ENCODE results near the gene NUDT14.

The NUDT14 gene

GRCh38 chr14:105142651-105143450 is 38.3 kb downstream of the NUDT14 start:
- Histone ChIP-seq H3K9me3 (ENCODE audit: severe bottlenecking) (peaks cover 4% of the 10 kb centered on the region), H3K36me3 (ENCODE audit: low read depth) (peaks cover 40% of the 10 kb centered on the region), H3K4me3 (ENCODE audit: severe bottlenecking) (no peak overlapping the region), H3K27ac (ENCODE audit: poor library complexity, severe bottlenecking) (no peak overlapping the region), H3K27me3 (ENCODE audit: insufficient read depth, poor library complexity, severe bottlenecking) (no peaks in the 10 kb centered on the region), H3K4me1 (ENCODE audit: insufficient read depth, poor library complexity, severe bottlenecking) (no peaks in the 10 kb centered on the region)
- no peak for ATAC-seq (ENCODE audit: low read depth)
- DNase-seq (ENCODE audit: low spot score): peak; percentile 77
- no peak for TF ChIP-seq CTCF (IDR thresholded peaks at IDR 0.05; ENCODE audit: poor library complexity, severe bottlenecking)

- ATAC-seq (ENCODE audit: low read depth) (no peak), DNase-seq (ENCODE audit: low spot score) (peak; percentile 68)
- H3K9me3 ChIP-seq (ENCODE audit: severe bottlenecking): peaks cover 4% of the 10 kb centered on the region
- H3K27me3 ChIP-seq (ENCODE audit: insufficient read depth, poor library complexity, severe bottlenecking): no peaks in the 10 kb centered on the region
- no peak for TF ChIP-seq CTCF (IDR thresholded peaks at IDR 0.05; ENCODE audit: poor library complexity, severe bottlenecking)
- H3K36me3 ChIP-seq (ENCODE audit: low read depth): peaks cover 33% of the 10 kb centered on the region
- H3K4me1 ChIP-seq (ENCODE audit: insufficient read depth, poor library complexity, severe bottlenecking): no peaks in the 10 kb centered on the region
- H3K4me3 ChIP-seq (ENCODE audit: severe bottlenecking): no peak overlapping the region
- H3K27ac ChIP-seq (ENCODE audit: poor library complexity, severe bottlenecking): no peak overlapping the region
Measured at GRCh38 chr14:105141486-105142281, 39.4 kb downstream of the NUDT14 start.

DNA sequence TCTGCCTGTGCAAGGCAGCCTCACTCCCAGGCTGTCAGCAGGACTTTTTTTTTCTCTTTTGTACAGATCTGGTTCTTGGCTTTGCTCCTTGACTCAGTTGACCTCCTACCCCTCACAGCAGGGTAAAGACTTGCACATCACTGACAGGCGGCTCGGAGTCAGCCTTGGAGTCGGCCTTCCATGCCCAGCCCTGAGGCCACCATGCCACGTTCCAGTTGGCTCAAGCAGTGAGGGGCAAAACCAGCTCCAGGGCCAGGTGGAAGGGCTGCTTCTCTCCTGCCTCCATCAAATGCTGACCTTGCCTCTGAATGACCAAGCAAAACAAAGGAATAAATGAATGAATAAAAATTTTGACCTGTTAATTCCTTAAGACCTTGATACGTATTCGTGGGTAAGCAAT is 40.1 kb downstream of the NUDT14 start:
- TF ChIP-seq CTCF (IDR thresholded peaks at IDR 0.05; ENCODE audit: poor library complexity, severe bottlenecking): no peak
- DNase-seq (ENCODE audit: low spot score) (peak; percentile 47), ATAC-seq (ENCODE audit: low read depth) (no peak)
- peaks cover 28% of the 10 kb centered on the region for H3K36me3 ChIP-seq (ENCODE audit: low read depth)
- H3K9me3 ChIP-seq (ENCODE audit: severe bottlenecking): peaks cover 4% of the 10 kb centered on the region
- no peaks in the 10 kb centered on the region for H3K27me3 ChIP-seq (ENCODE audit: insufficient read depth, poor library complexity, severe bottlenecking)
- no peak overlapping the region for H3K27ac ChIP-seq (ENCODE audit: poor library complexity, severe bottlenecking)
- no peaks in the 10 kb centered on the region for H3K4me1 ChIP-seq (ENCODE audit: insufficient read depth, poor library complexity, severe bottlenecking)
- no peak overlapping the region for H3K4me3 ChIP-seq (ENCODE audit: severe bottlenecking)

DNA sequence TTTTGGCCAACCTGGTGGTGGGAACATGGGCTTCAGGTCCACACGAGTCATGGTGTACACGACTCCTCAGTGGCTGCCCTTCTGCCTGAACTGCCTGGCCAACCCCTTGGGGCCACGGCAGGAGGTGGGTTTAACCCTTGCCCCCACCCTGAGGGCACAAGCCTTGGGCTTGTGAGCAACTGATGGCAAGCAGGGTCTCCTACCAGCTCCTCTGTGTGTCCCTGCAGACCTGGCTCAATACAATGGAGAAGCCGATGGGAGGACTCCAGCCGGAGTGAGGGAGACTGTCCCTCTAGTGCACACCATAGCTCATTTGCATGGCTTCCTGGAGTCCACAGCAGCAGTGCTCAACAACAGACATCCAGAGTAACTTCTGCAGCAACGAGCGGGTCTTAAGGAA is 40.5 kb downstream of the NUDT14 start:
- H3K27me3 ChIP-seq (ENCODE audit: insufficient read depth, poor library complexity, severe bottlenecking): no peaks in the 10 kb centered on the region
- DNase-seq (ENCODE audit: low spot score) (peak; percentile 38), ATAC-seq (ENCODE audit: low read depth) (no peak)
- H3K27ac ChIP-seq (ENCODE audit: poor library complexity, severe bottlenecking): no peak overlapping the region
- peaks cover 24% of the 10 kb centered on the region for H3K36me3 ChIP-seq (ENCODE audit: low read depth)
- TF ChIP-seq CTCF (IDR thresholded peaks at IDR 0.05; ENCODE audit: poor library complexity, severe bottlenecking): no peak
- H3K4me1 ChIP-seq (ENCODE audit: insufficient read depth, poor library complexity, severe bottlenecking): no peaks in the 10 kb centered on the region
- H3K9me3 ChIP-seq (ENCODE audit: severe bottlenecking): peaks cover 4% of the 10 kb centered on the region
- no peak overlapping the region for H3K4me3 ChIP-seq (ENCODE audit: severe bottlenecking)

Data from RWPE2 (cell line).